SH-SY5Y (cell line): ENCODE results near the gene LSM12.

ENCODE experiments used
- GATA2 ChIP-seq: IDR thresholded peaks from 2 replicates; pipeline ENCODE4 v1.6.1; 2011; ENCODE audit warnings: mild to moderate bottlenecking, low read depth, low read length
- GATA3 ChIP-seq: IDR thresholded peaks from 2 replicates; pipeline ENCODE4 v1.6.1; 2011; ENCODE audit warnings: low read depth, mild to moderate bottlenecking, low read length, moderate library complexity

The LSM12 gene

DNA sequence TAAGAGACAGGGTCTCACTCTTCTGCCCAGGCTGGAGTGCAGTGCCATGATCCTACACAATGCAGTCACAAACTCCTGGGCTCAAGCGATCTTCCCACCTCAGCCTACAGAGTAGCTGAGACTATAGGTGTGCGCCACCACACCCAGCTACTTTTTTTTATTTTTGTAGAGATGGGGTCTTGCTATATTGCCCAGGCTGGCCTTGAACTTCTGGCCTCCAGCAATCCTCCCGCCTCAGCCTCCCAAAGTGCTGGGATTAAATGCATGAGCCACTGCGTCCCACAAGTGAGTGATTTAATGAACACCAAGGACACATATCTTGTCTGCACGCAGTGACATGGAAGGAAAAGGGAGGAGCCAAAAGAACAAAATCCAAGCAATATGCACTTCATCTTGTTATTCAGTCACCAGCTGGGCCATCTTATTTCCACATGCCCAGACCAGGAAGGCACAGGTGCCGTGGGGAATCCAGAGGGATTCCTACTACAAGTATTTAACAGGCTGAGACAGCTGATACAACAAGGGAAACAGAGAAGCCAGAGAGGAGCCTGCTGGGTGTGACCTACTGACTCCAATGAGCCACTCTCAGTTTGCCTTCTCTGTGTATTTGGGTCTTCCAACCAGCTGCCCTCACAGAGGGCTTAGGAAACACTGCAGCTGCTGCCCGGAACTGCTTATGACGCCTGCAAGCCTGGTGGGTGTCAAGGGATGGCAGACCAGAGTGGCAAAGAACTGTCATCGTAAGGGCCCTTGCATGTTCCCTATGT lies 17.0 kb downstream of the LSM12 start:
- no peak for TF ChIP-seq GATA2
- TF ChIP-seq GATA3: no peak

DNA sequence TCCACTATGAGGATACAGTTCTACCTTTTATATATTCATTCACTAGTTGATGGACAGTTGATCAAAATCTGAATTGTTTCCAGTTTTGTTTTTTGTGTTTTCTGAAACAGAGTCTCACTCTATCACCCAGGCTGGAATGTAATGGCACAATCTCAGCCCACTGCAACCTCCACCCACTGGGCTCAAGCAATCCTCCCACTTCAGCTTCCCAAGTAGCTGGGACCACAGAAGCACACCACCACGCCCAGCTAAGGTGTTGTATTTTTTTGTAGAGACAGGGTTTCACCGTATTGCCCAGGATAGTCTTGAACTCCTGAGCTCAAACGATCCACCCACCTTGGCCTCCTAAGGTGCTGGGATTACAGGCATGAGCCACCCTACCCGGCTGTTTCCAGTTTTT lies 21.0 kb downstream of the LSM12 start:
- TF ChIP-seq GATA3 (no peak), GATA2 (no peak)

DNA sequence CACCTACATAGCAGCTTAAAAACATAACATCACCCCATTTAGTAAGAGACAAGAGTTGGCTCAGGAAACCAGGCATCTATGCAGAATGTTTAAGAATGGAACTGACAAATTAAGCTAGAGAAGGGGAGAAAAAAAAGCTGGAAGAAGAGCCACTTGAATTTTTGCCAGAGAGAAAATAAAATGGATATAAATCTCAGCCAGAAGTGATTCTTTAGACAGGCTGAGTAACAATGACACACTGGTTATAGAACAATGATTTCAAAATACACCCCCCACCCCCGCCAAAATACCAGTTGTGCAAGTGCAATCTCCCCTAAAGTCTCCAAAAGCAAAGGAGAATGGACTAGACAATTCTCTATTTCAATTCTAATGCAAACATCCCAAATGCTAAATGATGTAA lies 22.4 kb downstream of the LSM12 start:
- TF ChIP-seq GATA3 (no peak), GATA2 (no peak)

DNA sequence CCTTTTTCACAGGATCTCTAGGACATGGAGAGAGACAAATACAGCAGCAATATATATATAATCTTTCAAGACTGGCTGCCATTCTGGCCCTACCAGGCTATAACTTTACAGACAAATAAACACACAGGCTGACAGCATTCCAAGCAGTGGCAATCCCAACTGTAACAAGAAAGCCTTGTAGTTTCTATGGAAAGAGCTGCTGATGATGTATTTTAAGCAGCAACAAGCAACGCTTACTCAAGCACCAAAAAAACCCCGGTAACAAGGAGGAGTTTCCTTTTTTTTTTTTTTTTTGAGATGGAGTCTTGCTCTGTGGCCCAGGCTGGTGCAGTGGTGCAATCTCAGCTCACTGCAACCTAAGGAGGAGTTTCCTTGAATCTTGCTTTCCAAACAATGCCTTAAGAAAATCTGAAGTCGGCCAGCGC lies 23.2 kb downstream of the LSM12 start:
- TF ChIP-seq GATA3: no peak
- TF ChIP-seq GATA2: no peak

DNA sequence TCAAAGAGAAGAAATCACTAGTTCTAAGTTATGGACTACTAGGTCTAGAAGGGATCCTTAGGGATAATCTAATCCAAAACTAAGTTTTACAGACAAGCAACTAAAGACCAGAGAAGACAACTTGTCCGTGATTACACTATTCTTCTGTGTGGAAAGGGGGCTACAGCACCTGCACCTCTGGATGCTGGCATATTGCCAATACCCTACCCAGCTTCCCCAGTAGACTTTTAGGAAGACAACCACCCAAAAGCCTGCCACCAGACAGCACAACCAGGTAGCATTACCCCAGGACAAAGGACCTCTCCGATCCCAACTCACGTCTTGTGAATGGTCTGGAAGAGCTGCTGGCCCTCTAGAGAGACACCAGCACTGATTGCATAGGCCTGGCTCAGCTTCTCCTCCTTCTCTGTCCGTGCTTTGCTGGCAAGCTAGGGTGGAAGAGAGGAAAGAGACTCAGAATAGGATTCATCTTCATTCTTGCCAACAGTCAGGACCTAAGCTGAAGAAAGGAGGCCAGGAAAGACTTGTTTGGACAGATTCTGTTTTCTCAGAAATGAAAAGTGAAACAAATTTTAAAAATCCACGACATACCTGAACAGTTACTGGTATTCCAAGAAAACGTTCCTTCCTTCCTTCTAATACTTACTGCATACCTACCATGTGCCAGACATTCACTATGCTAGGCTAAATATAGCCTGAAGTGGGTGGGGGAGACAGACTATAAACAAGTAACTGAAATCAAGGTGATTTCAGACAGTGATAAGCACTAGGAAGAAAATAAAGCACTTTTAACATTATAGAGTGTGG lies 26.4 kb downstream of the LSM12 start:
- TF ChIP-seq GATA3 (no peak), GATA2 (no peak)

DNA sequence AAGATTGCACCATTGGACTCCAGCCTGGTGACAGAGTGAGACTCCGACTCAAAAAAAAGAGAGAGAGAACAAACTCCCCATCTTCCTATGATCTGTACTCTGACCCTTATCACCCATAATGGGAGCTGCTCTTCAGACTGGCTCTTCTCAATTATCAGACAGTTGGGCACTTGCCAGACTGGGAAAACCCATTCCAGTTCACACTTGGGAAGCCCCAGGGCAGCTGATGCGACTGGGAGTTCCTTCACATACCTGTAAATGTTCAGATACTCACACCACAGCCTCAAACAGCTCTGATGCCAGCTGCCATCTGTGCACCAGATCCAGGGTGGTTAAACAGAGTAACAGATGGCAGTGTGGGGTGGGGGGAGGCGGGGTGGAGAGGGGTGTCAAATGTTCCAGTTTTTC lies 27.9 kb downstream of the LSM12 start:
- TF ChIP-seq GATA3 (no peak), GATA2 (peak; percentile 76)

DNA sequence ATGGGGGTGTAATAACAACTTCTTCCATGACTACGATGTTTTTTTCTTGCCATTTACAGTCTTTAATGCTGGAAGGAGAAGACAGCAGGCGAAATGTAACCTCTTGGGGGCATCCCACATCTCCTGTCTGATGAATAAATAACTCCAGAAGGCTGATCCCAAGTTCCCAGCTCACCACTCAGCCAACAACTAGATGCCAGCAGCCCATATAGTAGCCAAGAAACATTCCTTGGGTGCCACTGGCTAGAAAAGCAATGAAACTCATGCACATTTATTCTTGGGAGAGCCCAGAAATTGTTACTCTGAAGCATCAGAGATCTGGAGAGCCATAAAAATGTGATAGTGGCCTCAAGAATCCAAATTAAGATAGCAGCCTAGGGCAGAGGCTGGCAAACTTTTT lies 29.0 kb downstream of the LSM12 start:
- TF ChIP-seq GATA3 (no peak), GATA2 (no peak)

DNA sequence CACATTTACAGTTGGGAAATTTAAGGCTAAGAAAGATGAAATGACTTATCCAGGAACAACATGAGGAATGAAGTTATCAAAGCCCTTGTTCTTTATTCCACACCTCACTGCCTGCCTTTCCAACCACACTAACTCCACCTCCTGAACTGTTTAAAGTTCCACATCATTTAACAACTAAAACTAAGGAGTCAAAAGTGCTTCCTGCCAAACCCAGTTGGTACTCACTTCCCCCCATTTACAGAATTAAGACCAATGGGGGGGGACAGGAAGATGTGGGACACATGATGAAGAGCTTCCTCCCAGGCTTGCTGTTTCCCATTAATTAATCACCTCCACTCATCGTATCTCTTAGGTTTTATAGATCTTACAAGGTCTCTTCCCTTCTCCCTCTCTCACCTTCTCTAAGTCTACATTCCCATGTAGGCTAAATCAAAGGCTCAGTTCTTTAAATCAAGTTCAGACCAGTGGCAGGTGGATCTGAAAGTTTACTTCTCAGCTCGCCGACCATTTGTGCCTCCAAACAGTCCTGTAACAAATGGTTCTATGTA lies 32.5 kb downstream of the LSM12 start:
- no peak for TF ChIP-seq GATA3
- no peak for TF ChIP-seq GATA2

DNA sequence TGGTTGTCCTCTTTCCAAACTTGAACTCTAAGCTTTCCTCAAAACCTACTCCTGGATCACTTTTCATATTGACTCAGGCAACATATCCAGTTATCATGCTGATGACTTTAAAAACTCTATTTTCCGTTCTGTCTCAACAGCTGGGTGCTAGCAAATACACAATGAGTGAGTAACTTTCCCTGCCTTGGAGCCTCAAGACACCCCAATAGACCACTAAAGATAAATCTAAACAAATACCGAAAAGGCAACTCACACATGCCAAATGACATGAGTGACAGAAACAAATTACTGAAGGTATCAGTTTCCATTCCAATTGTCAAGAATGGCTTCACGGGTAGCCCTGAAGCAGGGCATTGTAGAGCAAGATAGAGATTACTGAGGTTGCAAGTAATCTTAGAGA lies 36.0 kb downstream of the LSM12 start:
- TF ChIP-seq GATA3 (no peak), GATA2 (no peak)

DNA sequence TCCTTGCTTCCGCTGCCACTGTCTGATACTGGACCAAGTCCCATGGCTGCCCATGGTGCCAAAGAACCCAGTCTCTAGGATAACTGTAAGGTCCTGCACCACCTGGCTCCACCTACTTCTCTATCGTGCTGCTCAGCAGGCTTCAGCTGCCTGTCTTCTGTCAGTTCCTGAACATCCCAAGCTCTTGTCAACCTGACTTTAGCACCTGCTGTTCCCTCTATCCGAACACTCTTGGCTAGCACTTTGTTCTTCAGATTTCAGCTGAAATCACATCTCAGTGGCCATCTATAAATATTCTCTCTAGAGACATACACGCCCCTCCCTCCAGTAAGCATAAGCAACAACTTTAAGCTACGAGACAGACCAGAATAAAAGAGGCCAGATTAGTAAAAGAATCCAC lies 36.7 kb downstream of the LSM12 start:
- TF ChIP-seq GATA3: no peak
- TF ChIP-seq GATA2: no peak

DNA sequence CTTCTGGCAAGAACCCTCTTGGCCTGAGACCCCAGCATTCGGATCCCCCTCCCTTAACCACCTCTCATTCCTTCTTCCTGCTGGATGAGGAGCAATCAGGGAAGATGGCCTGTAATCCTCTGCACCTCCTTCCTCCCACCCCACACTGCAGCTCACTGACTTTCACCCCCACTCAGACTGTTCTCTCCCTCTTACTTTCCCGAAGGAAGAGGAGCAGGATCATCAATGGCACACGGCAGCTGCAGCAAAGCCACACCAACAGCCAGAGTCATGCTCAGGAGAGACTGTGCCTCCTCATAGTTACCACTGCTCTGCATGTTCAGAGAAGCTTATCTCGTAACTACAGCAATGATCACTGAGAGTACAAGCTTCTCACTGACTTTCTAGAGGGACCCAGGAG lies 41.6 kb downstream of the LSM12 start:
- TF ChIP-seq GATA2: no peak
- no peak for TF ChIP-seq GATA3

DNA sequence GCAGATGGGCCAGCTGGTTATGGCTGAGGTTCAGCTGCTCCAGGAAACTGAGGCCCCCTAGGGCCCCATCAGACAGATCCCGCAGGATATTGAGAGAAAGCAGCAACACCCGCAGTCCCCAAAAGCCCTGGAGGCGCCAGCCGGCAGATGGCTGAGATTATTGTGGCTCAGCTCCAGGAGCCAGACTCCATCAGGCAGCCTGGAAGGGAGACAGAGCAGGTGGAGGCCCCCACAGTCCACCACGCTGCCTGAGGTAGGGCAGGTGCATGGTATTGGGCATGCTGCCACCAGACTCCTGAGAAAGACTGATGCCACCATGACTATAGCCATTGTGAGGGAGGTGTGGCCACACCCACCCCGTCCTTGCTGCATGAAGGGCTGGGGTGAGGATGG lies 42.2 kb downstream of the LSM12 start:
- TF ChIP-seq GATA2 (peak; percentile 91), GATA3 (no peak)

DNA sequence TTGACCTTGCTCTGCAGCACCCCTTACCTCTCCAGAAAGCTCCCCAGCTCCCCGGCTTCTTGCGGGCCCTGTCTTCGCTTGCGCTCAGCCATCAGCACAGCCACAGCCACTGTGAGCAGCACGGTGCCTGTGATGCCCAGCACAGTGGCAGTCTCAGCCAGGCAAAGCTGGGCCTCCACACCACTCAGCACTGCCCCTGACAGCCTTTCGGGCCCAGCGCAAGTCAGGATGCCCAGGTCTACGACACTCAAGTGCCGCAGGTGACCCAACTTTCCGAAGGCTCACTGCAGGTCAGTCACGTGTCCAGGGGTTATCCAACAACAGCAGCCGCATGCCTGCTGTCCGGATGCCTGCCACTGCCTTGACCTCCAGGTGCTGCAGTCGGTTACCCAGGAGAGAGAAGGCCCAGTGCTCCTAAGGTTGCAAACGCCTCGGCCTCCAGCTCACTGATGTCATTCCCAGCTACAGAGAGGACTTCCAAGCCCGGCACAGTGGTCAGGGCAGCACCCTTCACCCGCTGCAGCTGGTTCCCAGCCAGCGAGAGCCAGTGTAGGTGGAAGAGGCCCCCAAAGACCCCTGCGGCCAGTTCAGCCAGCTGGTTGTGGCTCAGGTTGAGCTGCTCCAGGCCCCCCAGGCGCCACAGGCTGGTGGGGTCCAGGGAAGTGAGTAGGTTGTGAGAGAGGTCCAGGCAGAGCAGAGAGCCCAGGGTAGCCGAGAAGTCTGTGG lies 42.8 kb downstream of the LSM12 start:
- TF ChIP-seq GATA2 (no peak), GATA3 (no peak)

DNA sequence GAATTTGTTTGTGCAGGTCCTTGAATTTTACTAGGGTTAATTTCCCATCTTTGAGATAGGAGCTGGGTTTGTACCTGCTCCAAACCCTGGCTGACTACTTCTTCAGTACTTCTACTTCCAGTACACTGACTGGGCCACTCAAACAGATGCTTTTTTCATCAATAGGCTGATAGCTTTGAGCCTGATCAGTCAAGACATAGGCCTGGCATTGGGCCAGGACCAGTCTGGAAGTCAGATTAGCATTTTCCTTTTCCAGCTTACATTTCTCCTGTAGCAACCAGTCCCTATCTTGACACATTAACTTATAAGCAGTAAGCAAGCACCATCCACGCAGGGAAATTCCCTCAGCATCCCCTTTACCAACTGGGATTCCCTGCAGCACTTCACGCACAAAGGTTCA lies 44.2 kb downstream of the LSM12 start:
- TF ChIP-seq GATA3 (no peak), GATA2 (no peak)
